Neural cell (in vitro differentiated cells): ENCODE data around the gene BMP7.

Experiments
- RAD21 ChIP-seq: fragments of 450-650 bp; conservative IDR thresholded peaks from 2 replicates; pipeline ENCODE4 v1.6.1; 2014; ENCODE audit warnings: antibody characterized with exemption, mild to moderate bottlenecking, moderate library complexity
- TF ChIP-seq, protein P1 (sequence below): fragments of 450-650 bp; IDR thresholded peaks from 2 replicates; pipeline ENCODE4 v1.5.1; 2014; ENCODE audit warnings: antibody characterized with exemption, mild to moderate bottlenecking, moderate library complexity; ENCODE audit not compliant: poor library complexity, severe bottlenecking

DNA sequence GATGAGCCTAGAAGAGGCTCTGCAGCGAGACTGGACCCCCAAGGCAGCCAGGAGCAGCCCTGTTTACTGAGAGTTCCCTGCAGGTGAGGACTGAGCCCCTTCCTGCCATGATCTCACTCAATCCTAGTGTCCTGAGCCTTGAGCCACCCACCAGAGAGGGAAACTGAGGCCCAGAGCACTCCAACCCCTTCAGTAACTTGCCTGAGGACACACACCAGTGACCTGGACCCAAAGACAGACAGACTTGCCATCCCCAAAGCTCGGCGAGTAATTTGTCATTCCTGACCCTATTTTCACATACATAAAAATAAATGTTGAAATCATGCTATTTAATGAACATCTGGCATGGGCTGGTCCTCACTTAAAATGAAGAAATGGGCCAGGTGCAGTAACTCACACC lies 16.7 kb downstream of the BMP7 start:
- TF ChIP-seq, protein P1, sequence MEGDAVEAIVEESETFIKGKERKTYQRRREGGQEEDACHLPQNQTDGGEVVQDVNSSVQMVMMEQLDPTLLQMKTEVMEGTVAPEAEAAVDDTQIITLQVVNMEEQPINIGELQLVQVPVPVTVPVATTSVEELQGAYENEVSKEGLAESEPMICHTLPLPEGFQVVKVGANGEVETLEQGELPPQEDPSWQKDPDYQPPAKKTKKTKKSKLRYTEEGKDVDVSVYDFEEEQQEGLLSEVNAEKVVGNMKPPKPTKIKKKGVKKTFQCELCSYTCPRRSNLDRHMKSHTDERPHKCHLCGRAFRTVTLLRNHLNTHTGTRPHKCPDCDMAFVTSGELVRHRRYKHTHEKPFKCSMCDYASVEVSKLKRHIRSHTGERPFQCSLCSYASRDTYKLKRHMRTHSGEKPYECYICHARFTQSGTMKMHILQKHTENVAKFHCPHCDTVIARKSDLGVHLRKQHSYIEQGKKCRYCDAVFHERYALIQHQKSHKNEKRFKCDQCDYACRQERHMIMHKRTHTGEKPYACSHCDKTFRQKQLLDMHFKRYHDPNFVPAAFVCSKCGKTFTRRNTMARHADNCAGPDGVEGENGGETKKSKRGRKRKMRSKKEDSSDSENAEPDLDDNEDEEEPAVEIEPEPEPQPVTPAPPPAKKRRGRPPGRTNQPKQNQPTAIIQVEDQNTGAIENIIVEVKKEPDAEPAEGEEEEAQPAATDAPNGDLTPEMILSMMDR: no peak
- no peak for TF ChIP-seq RAD21
